GM18909 (cell line): ENCODE data around the gene MRPL32.
"Not testable (repeated sequence)": the region's sequence is repeated elsewhere in the genome, so short reads cannot be mapped to it uniquely, and the experiment has no call there.

Experiments used
- ATAC-seq: cut with Tn5 transposase; IDR thresholded peaks from one replicate; pipeline ENCODE4 v1.9.1; 2021; ENCODE audit warnings: mild to moderate bottlenecking; ENCODE audit not compliant: unreplicated experiment, poor library complexity

Gene MRPL32

GRCh38 chr7:42931834-42932651 lies at the start of gene MRPL32, which contains the start of gene PSMA2:
MRPL32 (plus strand) TSS chr7:42932376; CDS start chr7:42932387, 11 bp downstream.
PSMA2 (minus strand) TSS chr7:42932174; CDS start chr7:42932158, 16 bp downstream.
- ATAC-seq, result peak; percentile 99

- ATAC-seq, result peak; percentile 70
Observed at GRCh38 chr7:42883950-42884349, 48.2 kb upstream of the MRPL32 start.

DNA sequence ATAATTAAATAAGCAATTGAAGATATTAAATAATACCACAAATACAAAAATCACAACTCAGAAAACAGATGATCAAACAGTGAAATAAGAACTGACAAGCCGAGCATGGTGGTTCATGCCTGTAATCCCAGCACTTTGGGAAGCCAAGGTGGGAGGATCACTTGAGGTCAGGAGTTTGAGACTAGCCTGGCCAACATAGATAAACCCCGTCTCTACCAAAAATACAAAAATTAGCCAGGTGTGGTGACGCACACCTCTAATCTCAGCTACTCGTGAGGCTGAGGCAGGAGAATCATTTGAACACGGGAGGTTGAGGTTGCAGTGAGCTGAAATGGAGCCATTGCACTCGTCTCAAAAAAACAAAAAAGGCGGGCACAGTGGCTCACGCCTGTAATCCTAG lies 47.0 kb upstream of the MRPL32 start:
- ATAC-seq, result not testable (repeated sequence)

GRCh38 chr7:42886129-42886528 lies 46.0 kb upstream of the MRPL32 start:
- no peak for ATAC-seq

- ATAC-seq, result no peak
Observed at GRCh38 chr7:42886893-42887505, 45.2 kb upstream of the MRPL32 start.

- ATAC-seq, result no peak
Observed at GRCh38 chr7:42893346-42894240, 38.6 kb upstream of the MRPL32 start.

DNA sequence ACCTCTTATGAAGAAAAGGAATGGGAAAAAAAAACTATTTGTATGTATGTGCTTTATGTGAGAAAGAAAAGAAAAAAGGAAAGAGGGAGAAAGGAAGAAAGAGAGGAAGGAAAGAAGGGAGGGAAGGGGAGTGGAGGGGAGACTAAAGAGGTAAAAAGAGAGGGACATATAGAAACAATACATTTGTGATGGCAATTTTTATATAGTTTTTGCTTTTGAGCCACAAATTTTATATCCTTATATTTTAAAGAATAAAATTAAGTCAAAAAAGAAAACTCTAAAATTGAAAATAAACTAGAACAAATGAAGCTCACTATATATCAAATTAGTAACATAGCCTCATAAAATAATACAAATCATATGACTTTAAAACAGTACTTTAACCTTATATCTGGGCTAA lies 31.3 kb upstream of the MRPL32 start:
- no peak for ATAC-seq

- ATAC-seq, result no peak
Observed at GRCh38 chr7:42902331-42902730, 29.8 kb upstream of the MRPL32 start.

GRCh38 chr7:42906181-42906580 lies 26.0 kb upstream of the MRPL32 start:
- no peak for ATAC-seq

GRCh38 chr7:42907316-42907715 lies 24.9 kb upstream of the MRPL32 start:
- no peak for ATAC-seq

GRCh38 chr7:42910306-42910705 lies 21.9 kb upstream of the MRPL32 start:
- ATAC-seq, result no peak

GRCh38 chr7:42911454-42912447 lies 20.4 kb upstream of the MRPL32 start, which contains the start of gene C7orf25:
C7orf25 (minus strand) TSS chr7:42912070; CDS start chr7:42910900, 1,170 bp downstream.
- peak; percentile 93 for ATAC-seq

DNA sequence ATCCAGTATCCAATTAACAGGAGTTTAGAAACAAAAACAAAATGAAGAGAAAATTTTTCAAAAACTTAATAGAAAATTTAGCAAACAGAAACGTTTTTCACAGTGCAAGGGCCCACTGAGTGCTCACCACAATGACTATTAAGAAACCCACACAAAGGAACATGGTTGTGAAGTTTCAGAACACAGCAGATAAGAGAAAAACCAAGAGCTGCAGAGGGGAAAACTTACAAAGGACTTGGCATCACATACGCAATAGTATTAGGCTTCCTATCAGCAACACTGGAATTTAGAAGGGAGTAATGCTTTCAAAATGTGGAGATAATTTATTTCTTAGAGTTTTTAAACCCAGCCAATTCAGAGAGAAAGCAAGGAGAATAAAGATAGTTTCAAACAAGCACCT lies 18.6 kb upstream of the MRPL32 start:
- no peak for ATAC-seq

DNA sequence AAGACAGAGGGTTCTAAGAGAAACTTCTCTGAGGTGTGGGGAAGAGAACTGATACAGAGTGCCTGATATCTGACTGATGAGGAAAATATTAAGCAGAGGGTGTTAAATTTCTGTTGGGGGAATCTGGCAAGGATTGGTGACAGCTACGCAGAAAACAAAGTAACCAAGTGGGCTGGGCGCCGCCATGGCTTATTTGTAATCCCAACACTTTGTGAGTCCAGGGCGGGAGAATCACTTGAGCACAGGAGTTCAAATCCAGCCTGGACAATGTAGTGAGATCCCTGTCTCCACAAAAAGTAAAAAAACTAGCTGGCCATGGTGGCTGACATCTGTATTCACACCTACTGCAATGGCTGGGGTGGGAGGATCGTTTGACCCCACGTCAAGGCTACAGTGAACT lies 18.2 kb upstream of the MRPL32 start:
- ATAC-seq, result no peak

GRCh38 chr7:42914421-42915045 lies 17.6 kb upstream of the MRPL32 start:
- no peak for ATAC-seq

DNA sequence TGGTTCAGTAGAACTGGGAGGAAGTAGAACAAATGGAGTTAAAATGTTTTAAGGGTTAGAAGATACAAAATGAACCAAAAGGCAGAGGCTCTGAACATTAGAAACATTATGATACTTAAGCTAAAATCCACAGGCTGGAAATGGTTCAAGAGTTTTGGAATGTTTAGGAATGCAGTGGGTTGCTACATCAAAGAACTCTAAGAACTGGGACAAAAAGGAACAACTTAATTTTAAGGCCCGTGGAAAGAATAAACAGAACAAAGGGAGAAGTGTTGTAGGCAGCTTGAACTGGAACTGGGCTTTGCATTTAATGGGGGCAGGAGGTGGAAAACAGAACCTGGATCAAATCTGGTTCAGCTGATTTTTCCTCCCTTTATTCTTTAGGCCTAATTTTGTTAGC lies 16.8 kb upstream of the MRPL32 start:
- ATAC-seq, result no peak

DNA sequence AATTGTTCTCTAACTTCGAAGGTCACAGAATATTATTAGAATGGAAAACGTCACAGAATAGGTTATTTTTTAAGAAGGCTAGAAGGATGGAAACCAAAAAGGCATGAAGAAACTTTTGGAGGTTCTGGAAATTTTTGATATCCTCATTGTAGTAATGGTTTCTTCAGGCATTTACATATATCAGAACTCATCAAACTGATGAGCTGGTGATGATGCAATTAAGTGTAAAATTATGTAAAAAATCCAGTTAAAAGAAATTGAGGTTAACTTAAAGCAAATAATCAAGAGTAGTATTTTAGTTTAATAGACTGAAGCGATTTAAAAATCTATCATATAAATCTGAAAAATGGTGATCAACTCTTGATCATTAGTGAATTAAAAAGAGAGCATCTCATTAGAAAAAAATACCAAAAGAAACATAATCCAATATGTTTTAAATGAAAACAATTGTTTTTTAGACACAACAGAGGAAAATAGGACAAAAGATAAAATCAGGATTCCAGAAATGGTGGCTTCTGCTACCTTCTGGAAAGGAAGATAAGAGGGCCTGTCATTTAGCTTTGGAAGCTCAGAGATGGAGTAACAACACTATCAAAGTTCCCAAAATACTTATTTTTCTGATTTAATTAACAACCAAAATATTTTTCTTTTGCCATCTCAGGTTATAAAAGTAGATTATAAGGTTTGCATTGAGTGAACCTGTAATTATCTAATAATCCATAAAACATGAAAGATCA lies 10.0 kb upstream of the MRPL32 start:
- ATAC-seq, result no peak

GRCh38 chr7:42924223-42924838 lies 7.8 kb upstream of the MRPL32 start:
- no peak for ATAC-seq
